IPS DF 6.9 (cell line): ENCODE measurements around the gene MRPL11.

Experiments used
- DNase-seq: peaks from one replicate; pipeline ENCODE4 v3.0.0-alpha.2; 2013; ENCODE audit warnings: low read depth, low spot score
- H3K27ac ChIP-seq: one replicate; pipeline ENCODE4 v1.5.1; 2013; ENCODE audit warnings: low read length, control low read depth
- H3K27me3 ChIP-seq: 2 replicates; pipeline ENCODE4 v1.6.1; 2013; ENCODE audit warnings: mild to moderate bottlenecking, low read length; ENCODE audit not compliant: control insufficient read depth, insufficient read depth
- H3K36me3 ChIP-seq: 2 replicates; pipeline ENCODE4 v1.6.1; 2013; ENCODE audit warnings: low read length; ENCODE audit not compliant: control insufficient read depth, insufficient read depth
- H3K4me1 ChIP-seq: 2 replicates; pipeline ENCODE4 v1.6.1; 2013; ENCODE audit warnings: low read length; ENCODE audit not compliant: control insufficient read depth, insufficient read depth
- H3K4me3 ChIP-seq: 2 replicates; pipeline ENCODE4 v1.5.1; 2013; ENCODE audit warnings: mild to moderate bottlenecking, low read length
- H3K9me3 ChIP-seq: 2 replicates; pipeline ENCODE4 v1.6.1; 2013; ENCODE audit warnings: low read length, inconsistent platforms; ENCODE audit not compliant: control insufficient read depth, insufficient read depth
- WGBS: extraction: QIAGEN DNeasy Blood & Tissue Kit; methylation state at CpG from one replicate; pipeline ENCODE4 v1.1.7; 2013; ENCODE audit warnings: mixed read lengths, missing lambda C conversion rate; ENCODE audit not compliant: insufficient read length, insufficient coverage; 5-methylcytosine and 5-hydroxymethylcytosine counted together

Gene MRPL11

DNA sequence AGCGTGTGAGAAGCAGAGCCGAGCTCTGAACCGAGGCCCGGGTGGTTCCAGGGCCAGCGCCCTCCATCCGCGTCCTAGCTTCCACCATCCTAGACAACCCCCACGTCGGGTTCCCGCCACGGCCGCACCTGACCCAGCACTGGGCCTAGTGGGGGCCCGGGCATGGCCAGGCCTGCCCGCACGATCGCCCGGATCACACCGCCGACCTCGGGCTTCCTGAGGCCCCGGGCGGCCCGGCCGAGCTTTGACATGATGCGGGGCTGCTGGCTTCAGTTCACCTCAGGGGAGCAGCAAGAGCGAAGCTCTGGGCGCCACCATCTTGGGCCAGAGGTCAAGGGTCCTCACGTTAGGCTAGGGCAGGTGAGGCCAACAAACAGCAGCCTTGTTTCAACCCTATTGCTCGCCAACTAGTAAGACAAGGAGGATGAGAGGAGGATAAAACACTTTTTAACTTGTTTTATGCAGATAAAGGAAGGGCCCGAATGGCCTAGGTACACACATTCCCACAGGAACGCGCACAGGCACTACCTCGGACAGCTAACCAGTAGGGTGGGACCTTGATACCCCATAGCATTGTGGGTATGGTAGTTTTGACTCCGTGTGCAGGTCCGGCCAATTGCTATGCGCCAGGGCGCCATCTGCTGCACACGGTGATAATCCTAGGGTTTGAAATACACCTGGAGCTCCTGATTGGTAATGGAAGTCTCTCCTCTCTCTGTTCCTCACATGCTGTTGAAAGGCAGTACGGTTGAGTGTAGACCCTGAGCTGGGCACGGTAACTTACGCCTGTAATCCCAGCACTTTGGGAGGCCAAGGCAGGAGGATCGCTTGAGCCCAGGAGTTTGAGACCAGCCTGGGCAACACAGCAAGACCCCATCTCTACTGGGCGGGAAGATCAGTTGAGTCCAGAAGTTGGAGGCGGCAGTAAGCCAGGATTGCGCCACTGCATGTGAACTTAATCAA, at the start of gene MRPL11:
MRPL11 (minus strand) TSS at position 345 of the 963 bp plus-strand sequence; CDS start at position 251, 94 bp downstream.
- Histone ChIP-seq H3K9me3 (peaks cover 5% of the 10 kb centered on the region), H3K4me1 (no peaks in the 10 kb centered on the region), H3K4me3 (peak within 1 kb of the TSS; percentile 83), H3K36me3 (0 out of 2 replicates have a peak, but pooled peaks cover 4% of the 10 kb centered on the region), H3K27ac (no peak within 1 kb of the TSS), H3K27me3 (no peaks in the 10 kb centered on the region)
- DNase-seq: peak; percentile 95
- WGBS: no CpG with 5 or more reads among the region's 45 CpGs

DNA sequence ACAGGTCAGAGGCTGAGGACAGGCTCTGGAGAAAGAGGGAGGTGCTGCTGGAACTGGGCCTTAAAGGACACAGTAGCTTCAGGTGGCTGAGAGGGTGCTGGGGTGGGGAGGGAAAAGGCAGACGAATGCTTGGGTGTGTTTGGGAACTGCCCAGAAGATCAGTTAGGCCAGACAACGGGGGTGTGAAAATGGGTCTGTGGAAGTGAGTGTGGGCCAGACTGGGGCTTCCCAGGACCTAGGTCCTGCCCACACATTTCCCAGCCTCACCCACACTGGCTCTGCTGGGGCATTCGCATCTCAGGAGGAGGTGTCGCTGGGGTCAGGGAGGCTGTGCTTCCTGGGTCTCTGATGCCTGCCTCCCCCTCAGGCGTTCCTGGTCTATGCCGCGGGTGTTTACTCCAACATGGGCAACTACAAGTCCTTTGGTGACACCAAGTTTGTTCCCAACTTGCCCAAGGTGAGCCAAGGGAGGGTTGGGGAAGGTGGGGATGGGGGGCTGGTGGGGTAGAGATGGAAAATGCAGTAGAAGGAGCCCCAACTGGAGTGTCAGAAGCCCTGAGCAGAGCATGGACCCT, 46.2 kb upstream of the MRPL11 start:
- no CpG with 5 or more reads among the region's 7 CpGs for WGBS
- H3K4me3 ChIP-seq: no peak overlapping the region
- H3K27ac ChIP-seq: no peak overlapping the region
- H3K9me3 ChIP-seq: no peaks in the 10 kb centered on the region
- no peaks in the 10 kb centered on the region for H3K27me3 ChIP-seq
- H3K4me1 ChIP-seq: no peaks in the 10 kb centered on the region
- peaks cover 9% of the 10 kb centered on the region for H3K36me3 ChIP-seq
- no peak for DNase-seq

- no CpG with 5 or more reads among the region's 62 CpGs for WGBS
- Histone ChIP-seq H3K4me1 (peaks cover 2% of the 10 kb centered on the region), H3K27ac (no peak within 1 kb of the TSS), H3K9me3 (no peaks in the 10 kb centered on the region), H3K4me3 (peak within 1 kb of the TSS; percentile 90), H3K36me3 (peaks cover 1% of the 10 kb centered on the region; the same call in 1 of the 2 replicates), H3K27me3 (no peaks in the 10 kb centered on the region)
- peak; percentile 90 for DNase-seq
Measured at GRCh38 chr11:66480117-66480938, 41.7 kb upstream of the MRPL11 start, which contains the start of gene DPP3. Gene DPP3 (plus strand): TSS chr11:66480434. CDS start chr11:66482201, 1,767 bp downstream.

DNA sequence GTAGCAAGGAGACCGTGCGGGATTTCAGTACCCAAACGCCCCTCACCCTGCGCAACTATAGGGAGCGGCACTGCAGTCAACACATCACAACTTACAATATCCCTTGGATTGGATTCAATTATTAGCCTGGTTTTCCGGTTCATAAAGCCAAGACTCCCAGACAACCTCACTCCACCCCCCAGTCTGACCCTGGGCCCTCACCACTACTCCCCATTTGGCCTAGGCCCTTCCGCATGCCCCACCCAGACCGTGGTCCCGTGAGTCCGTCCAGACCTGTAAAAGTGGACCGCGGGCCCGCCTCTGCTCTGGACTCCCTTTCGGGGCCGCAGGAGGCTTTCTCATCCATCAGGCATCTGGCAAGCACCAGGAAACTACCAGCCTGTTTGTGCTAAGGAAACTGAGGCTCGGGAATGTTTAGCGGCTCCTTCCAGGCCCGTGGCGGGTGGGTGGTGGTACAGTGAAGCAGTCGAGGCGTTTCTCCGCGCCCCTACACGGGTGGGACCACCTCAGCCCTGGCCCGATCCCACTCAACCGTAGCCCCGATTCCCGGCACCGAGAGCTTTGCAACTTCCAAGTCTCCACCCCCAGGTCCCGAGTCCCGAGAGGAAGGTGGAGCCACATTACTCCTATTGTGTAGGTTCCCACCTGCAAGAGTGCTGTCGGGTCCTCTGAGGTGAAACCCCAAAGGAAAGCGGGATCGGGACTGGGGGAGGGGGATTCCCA, 40.9 kb upstream of the MRPL11 start:
- Histone ChIP-seq H3K9me3 (no peaks in the 10 kb centered on the region), H3K27me3 (no peaks in the 10 kb centered on the region), H3K36me3 (0 out of 2 replicates have a peak, but pooled peaks cover 3% of the 10 kb centered on the region), H3K4me1 (peaks cover 2% of the 10 kb centered on the region), H3K27ac (no peak overlapping the region), H3K4me3 (peak overlapping the region; percentile 90)
- no CpG with 5 or more reads among the region's 34 CpGs for WGBS
- no peak for DNase-seq

DNA sequence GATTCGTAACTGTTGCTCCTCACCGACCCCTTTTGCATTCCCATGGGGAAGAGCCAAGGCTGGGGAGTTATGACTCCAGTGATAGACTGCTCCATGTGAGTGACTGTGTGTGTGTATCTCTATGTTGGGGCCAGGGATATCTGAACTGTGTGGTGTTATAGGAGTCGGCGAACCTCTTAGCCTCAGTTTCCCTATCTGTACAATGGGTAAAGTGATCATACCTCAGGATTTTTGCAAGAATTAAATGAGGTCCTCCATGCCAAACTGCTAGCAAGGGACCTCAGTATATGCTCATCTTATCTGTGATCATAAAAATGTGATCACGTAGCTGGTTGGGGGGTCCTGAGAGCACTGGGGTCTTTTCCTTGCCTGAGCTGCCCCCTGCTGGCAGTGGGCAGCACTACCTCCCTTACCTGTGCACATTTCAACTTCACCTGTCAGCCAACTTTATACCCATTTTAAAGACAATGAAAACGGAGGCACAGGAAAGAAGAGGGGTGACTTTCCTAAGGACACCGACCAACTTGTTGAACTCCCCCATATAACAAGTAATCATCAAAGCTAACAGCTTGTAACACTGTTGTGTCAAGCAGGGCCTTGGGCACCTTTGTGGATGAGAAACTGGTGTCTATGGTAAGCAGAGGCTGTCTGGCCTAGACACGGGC, 40.2 kb upstream of the MRPL11 start:
- Histone ChIP-seq H3K27ac (no peak overlapping the region), H3K27me3 (no peaks in the 10 kb centered on the region), H3K4me1 (peaks cover 2% of the 10 kb centered on the region), H3K4me3 (peak overlapping the region; percentile 90; the same call in 1 of the 2 replicates), H3K36me3 (peaks cover 7% of the 10 kb centered on the region; the same call in 1 of the 2 replicates), H3K9me3 (no peaks in the 10 kb centered on the region)
- no peak for DNase-seq
- no CpG with 5 or more reads among the region's 8 CpGs for WGBS

DNA sequence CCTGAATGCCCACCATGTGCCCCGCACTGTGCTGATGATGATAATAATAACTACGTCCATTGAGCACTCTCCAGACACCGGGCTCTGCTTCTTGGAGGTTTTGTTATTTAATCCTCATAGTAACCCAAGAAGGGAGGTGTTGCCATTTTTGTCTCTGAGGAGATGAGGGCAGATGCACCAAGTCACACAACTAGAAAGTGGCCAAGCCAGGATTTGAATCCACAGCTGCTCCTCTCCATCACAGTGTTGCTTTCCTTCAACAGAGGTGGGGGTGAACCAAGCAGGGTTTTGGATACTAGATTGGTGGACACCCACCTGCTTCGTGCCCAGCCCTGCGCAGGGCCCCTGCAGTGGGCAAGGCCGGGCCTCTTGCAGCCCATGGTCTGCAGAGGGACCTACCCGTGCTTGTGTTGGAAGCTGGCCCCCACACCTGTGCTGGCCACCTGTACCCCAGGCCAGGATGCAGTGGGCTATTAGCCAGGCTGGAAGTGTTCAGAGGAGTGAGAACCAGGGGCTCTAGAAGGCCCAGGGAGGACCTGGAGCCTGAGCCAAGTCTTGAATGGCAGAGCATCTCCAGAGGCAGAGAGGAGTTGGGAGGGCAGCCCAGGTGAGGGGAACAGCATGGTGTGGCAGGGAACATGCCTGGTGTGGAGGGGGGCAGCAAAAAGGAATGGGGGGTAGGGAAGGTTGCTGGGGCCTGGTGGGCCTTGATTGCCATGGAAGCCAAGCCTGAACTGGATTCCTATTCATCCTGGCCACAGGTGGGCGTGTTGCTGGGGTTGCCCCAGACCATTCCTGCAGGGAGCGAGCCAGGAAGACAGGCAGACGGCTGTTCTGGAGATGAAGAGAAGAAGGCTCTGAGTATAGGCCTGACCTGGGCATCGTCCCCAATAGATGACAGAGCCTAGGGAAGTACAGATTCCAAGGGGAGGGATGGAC, 38.9 kb upstream of the MRPL11 start:
- Histone ChIP-seq H3K9me3 (no peaks in the 10 kb centered on the region), H3K36me3 (peaks cover 9% of the 10 kb centered on the region; the same call in 1 of the 2 replicates), H3K4me3 (no peak overlapping the region), H3K27ac (no peak overlapping the region), H3K27me3 (no peaks in the 10 kb centered on the region), H3K4me1 (peaks cover 2% of the 10 kb centered on the region)
- no CpG with 5 or more reads among the region's 11 CpGs for WGBS
- DNase-seq: no peak

GRCh38 chr11:66476841-66477251, 38.2 kb upstream of the MRPL11 start:
- Histone ChIP-seq H3K27me3 (no peaks in the 10 kb centered on the region), H3K27ac (no peak overlapping the region), H3K4me1 (peaks cover 2% of the 10 kb centered on the region), H3K36me3 (peaks cover 13% of the 10 kb centered on the region), H3K9me3 (no peaks in the 10 kb centered on the region), H3K4me3 (no peak overlapping the region)
- no CpG with 5 or more reads among the region's 9 CpGs for WGBS
- no peak for DNase-seq

- Histone ChIP-seq H3K27ac (no peak overlapping the region), H3K4me1 (peaks cover 2% of the 10 kb centered on the region), H3K4me3 (no peak overlapping the region), H3K27me3 (no peaks in the 10 kb centered on the region), H3K9me3 (no peaks in the 10 kb centered on the region), H3K36me3 (peaks cover 13% of the 10 kb centered on the region)
- DNase-seq: no peak
- WGBS: no CpG with 5 or more reads among the region's 10 CpGs
Measured at GRCh38 chr11:66476173-66476840, 37.7 kb upstream of the MRPL11 start.
